OCI-M2 (cell line): ENCODE measurements around the gene ASIC1.

Source experiments
- DNase-seq: peaks from one replicate; lab custom pipeline; 2025; ENCODE audit not compliant: unreplicated experiment; lab: John Stamatoyannopoulos, UW

Gene ASIC1

DNA sequence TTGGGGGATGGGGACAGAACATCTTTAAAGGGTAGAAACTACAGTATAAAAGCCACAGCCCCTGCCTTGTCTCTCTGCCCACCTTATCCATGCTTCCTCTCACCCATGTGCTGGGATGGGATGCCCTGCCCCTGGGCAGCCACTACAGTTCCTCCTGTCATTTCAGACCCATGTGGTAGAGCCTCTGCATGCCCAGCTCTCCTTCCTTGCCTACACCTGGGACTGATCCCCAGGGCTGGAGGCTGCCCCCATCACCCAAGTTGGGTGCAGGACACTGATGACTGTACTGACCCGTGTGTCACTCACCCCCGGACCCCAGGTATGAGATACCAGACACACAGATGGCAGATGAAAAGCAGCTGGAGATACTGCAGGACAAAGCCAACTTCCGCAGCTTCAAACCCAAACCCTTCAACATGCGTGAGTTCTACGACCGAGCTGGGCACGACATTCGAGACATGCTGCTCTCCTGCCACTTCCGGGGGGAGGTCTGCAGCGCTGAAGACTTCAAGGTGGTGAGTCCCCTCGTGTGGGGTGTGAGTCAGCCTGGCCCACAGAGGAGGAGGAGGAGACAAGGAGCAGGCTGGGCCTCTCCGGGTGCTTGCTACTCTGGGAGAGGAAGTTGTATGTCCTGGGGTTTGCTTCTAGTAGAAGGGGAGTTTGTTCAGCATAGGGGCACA, 2.2 kb downstream of the ASIC1 start:
- no peak for DNase-seq

DNA sequence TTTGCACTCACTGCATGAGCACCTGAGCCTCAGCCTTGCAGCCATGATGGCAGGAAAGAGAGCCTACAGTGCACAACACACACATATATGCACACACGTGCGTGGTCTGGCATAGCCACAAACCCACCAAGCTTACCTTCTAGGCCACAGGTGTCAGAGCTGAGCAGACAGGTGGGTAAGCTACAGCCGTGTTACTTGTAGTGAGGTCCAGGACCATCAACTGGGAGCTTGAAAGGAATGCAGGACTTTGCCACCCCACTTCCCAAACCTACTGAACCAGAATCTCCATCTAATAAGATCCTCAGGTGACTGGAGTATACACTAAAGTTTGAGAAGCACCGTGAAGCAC, 2.7 kb downstream of the ASIC1 start:
- DNase-seq: no peak

DNA sequence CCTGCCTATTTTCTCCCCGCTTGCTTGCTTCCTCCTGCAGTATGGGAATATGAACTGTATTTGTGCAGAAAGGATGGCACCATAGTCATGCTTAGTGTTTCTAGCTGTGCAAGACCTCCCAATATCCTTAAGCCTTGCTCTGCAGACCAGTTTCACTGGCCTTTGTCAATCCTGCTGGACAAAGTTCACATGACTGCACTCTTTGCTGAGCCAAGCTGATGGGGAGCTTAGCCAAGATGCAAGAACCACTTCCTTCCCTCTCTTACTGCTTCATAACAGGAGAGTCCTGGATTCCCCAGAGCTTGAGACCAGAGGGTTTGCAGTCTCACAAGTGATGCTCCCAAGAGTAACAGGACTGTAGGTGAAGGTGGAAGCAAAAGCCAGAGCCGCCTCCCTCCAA, 3.8 kb downstream of the ASIC1 start:
- no peak for DNase-seq

DNA sequence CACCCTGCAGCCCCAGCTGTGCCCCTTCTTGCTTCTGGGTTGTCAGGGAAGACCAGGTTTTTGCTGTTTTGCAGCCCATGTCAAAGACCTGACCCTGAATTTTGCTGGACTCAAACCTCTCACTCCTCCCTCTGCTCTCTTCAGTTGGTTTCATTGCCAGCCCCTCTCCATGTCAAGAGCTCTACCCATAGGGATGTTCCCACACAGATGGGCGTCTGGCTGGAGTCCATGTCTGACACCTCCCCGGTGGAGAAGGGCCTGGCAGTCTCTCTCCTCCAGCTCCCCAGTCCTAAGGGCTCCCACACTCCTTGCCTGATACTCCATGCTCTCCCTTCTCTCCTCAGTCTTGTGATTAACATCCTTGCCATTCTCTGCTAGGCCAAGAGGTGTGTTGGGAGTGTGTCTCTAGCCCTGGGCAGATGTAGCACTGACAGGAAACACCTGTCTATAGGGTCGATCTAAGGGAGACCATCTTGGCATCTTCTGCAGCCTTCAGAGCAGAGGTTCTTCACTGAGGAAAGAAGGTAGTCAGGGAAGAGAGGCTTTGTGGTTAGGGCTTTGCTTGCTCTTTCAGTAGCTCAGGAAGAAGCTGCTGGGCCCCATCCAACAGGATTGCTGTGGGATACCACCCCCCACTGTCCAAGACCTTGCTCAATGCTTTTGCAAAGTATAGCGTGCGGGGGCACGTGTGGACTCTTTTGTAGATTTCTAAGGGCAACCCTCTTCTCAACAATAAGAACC, 4.7 kb downstream of the ASIC1 start:
- DNase-seq: no peak

DNA sequence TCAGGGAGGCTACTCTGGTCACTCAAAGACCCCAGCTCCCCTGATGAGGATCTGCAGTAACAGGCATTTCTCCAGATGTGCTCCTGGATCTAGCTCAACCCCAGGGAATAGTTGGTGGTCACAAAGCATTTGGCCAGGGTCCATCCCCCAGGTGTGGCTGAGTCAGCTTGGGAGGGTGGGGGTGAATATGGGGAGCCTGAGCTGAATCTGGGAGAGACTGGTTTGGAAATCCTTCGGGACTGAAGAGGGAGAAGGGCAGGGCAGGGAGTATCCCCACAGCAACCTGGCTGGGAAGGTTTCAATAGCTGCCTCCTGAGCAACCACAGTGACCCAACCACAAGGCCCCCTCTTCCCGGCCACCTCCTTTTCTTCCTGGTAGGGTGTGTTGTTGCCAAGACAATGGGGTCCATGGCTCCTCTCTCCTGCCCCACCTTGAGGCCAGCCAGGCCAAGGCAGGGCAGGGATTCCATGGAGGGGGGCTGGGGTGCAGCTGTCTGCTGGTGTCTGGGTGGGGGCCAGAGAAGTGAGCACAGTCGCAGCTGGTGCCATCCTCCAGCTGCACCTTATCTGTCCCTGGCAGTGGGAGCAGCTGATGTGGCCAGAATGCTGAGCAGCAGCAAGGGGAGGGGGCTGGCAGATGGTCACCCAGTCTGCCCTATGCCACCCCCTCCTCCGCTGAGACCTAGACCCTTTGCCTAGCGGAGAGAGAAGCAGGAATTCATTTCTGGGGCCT, 5.5 kb downstream of the ASIC1 start:
- DNase-seq: no peak

DNA sequence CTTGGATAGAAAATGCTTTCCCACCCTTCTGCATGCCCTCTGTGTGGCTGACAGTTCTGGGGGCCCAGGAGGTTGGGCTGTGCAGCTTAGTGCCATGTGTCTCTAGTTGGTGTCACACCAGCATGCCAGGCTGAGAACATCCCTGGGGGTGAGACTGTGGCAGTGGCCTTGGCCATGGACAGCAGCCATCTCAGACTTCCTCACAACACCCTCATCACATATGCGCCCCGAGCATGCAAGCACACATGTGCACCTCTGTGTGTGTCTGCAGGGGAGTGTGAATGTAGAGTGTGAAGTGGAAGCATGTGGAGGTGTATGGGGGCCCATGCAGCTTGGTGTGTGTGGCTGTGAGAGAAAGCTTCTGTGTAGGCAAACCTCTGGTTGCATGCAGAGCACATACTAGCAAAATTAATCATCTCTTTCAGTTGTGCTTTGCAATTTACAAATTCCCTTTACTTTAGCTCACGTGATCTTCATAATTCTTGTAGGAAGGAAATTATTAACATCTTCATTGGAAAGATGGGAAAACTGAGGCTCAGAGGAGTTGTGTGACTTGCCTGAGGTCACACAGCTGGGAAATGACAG, 8.4 kb downstream of the ASIC1 start:
- DNase-seq: no peak

DNA sequence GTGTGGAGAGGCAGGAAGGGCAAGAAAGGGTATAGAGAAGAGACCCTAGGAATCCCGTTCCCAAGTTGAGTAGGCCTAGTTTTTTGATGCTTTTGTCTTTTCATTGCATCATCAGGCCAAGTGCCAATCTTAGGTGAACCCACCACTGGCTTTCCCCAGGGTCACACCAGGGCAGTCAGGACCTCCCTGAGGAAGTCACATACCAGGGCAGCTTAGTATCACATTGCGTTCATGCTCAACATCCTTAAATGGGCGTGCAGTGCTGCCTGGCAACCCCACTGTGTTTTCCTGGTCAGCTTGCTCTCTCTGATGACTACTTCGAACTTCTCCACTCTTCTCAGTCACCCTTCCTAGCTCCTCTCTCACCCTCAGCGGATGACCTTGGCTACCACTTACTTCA, 9.0 kb downstream of the ASIC1 start:
- no peak for DNase-seq

DNA sequence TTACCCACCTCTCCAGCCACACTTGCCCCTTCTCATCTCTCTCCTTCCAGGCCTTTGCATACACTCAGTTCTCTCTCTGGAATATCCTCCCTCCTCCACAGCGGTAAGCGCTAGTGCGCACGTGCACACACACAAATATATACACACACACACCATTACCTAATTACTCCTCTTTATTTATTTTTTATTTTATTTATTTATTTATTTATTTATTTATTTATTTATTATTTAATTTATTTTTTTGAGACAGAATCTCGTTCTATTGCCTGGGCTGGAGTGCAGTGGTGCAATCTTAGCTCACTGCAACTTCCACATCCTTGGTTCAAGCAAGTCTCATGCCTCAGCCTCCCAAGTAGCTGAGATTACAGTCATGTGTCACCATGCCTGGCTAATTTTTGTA, 11.7 kb downstream of the ASIC1 start:
- no peak for DNase-seq

DNA sequence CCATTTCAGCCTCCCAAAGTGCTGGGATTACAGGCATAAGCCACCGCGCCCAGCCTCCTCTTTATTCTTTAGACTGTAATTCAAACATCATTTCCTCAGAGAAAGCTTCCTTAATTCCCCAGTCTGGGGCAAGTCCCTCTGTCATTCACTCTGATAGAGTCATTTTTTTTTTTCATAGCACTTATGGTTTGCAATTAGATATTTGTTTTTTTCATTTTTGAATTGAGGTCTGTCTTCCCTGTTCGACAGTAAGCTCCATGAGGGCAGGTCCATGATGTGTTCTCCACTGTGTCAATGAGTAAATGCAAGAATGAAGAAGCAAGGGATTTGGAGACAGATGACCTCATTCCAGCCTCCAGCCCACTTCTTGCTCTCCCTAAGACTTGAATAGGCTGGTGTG, 12.1 kb downstream of the ASIC1 start:
- no peak for DNase-seq

DNA sequence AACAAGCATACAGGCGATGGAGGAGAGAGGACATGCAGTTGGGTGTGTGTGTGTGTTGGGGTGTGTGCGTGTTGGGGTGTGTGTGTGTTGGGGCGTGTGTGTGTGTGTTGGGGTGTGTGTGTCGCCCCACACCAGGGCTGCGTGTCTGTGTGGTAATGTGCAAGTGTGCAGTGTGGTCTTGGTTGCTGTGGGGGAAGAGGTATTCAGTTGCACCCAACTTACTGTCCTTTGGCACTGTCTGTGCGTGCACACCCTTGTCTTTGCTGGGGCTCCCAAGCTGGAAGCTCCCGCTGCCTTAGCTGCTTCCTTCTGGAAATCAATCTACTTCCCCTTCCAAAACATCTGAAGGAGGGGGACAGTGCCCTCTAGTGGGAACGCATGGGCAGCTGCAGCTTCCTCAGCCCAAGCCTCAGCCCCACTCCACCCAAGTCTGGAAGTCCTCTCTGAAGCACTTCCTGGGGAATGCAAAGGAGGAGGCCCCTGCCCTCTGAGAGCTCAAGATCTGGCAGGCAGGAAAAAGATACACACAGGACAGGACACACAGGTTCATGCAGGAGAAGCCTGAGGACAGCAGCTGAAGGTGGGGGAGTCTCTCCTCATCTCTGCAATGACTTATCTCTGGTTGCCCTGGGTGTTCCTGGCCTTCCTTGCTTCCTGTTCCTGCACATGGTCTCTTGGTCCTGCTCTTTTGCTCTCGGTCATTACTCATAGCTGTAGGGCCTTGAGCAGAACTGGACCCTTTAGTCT, 13.1 kb downstream of the ASIC1 start:
- DNase-seq: no peak

DNA sequence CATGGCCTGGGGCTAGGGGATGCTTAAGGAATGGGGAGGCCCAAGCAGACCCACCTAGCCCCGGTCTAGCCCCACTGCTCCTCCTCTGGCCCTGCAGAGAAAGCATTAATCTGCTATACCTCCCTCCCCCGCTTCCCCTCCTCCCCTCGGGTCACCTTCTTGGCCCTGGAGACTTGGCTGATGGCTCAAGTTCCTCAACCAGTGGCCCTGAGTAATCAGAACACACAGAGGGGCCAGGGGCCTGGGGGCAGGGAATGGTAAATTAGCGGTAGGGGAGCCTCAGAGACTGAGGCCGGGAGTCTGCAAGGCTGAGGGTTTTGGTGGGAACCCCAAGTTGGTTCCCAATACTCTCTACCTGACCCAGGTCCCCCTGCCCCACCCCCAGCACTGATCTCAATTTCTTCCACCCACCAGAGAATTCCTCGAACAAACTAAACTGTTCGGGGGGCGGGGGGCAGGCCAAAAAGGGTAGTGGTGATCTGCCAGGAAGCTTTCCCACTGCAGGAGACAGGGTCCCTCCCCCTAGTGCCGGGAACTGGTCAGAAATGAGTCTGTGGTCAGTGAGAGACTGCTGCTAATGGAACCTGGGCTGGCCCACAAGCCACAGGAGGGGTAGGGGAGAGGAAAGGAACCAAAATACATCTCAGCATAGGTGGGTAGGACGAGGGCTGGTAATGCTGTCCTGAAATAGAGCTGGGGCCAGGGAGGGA, 15.0 kb downstream of the ASIC1 start:
- DNase-seq: no peak

DNA sequence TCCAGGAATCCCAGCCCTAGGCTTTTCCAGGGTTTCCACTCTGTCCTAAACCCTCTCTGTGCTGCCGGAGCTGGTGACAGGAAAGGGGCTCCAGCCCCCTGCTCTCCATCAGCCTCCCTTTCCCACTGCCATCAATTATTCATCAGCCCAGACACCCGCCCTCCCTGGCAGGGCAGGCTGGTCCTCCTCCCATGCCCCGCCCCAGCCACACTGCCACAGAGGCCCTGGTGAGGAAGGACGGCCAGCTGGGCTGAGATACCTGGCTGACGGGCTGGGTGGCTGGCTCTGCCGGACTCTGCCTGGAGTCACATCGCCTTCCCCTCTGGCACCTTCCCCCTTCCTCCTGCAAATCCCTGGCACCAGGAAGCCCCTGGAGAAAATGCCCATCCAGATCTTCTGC, 15.8 kb downstream of the ASIC1 start:
- no peak for DNase-seq

DNA sequence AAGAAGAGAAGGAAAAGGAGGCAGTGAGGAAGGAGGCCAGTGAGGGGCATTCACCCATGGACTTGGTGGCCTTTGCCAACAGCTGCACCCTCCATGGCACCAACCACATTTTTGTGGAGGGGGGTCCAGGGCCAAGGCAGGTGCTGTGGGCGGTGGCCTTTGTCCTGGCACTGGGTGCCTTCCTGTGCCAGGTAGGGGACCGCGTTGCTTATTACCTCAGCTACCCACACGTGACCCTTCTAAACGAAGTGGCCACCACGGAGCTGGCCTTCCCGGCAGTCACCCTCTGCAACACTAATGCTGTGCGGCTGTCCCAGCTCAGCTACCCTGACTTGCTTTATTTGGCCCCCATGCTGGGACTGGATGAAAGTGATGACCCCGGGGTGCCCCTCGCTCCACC, 16.3 kb downstream of the ASIC1 start:
- DNase-seq: no peak

DNA sequence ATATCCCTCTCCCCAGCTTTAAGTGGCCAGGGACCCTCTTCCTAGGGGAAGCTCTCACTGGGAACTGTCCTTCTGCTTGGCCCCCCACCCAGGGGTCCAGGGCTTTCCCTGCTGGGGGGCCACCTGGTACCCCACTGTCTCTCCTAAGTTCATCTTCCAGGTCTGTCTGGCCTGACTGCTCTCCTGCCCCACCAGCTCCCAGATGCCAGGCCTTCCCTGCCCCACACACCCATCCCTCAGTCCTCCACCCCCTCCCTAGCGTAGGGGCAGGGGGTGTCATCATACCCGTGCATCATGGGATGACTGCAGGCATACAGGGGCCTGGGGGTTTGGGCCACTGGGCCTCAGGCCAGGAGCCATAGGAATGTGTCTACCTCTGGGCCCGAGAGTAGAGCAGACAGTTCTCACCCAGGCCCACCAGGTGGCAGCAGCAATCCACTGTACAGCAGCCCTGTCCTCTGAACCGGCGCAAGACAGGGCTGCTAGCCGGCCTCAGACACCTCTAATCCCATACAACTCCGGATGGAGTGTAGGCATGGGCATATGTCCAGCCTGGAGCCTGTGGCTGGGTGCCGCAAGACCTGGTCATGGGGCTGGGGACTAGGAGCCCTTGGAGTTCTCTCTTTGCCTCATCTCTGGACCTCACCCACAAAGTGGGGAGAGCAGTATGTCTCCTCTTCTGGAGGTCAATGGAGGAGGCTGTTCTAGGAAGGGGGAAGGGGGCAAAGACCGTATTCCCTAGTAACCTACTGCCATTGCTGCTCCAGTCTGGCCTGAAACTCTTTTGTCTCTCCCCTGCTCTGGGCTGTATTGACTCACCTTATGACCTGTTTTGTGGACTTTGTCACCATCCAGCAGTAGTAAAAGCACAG, 17.8 kb downstream of the ASIC1 start:
- DNase-seq: peak; percentile 14

DNA sequence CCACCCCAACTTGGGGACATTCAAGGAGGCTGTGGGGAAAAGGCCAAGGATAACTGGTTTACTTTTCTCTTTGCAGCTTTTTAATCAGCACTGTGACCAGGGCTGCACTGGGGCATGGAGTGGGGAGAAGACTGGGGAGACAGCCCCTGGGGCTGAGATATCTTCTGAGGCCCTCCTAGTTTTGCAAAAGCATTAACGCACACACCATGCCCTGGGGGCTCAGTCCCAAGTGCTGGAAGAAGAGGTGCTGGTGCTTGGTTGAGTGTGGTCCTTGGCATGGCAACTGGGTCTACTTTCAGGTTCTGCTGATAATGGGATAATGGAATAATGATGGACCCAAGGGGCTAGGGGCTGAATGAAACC, 18.4 kb downstream of the ASIC1 start:
- no peak for DNase-seq

DNA sequence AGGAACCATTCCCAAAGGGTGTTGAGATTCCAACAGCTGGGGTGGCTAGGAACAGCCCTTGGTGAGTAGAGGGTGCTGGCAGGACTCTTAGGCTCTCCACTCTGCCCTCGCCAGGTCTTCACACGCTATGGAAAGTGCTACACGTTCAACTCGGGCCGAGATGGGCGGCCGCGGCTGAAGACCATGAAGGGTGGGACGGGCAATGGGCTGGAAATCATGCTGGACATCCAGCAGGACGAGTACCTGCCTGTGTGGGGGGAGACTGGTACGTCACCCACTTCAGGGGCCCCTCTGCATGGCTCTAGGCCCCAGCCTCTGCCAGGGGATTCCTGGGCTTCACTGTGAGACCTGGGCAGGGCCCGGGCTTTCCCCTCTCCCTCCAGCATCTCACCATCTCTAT, 19.7 kb downstream of the ASIC1 start:
- DNase-seq: no peak

DNA sequence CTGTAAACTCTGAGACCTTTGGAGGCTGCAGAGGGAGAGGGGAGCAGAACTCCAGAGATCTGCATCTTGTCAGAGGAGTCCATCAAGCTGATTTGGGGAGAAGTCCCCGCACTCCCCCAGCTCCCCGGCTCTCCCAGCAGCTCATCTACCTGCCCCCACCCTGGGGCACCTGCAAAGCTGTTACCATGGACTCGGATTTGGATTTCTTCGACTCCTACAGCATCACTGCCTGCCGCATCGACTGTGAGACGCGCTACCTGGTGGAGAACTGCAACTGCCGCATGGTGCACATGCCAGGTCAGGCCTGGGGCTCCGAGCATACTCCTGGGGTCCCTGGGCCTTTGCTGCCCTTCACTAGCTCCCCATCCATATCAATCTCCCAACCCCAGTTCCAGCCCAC, 20.9 kb downstream of the ASIC1 start:
- DNase-seq: no peak

DNA sequence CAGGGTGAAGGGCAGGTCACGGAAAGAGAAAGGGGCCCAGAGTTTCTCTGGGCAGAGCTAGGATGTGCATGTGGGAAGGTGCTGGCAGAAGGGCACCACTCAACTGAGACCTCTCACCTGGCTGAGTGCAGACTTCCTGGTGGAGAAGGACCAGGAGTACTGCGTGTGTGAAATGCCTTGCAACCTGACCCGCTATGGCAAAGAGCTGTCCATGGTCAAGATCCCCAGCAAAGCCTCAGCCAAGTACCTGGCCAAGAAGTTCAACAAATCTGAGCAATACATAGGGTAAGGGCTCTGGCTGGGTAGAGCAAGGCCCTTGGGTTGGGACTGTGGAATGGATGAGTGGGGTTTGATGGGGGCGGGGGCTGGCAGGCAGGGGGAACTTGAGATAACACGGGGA, 22.4 kb downstream of the ASIC1 start:
- no peak for DNase-seq

DNA sequence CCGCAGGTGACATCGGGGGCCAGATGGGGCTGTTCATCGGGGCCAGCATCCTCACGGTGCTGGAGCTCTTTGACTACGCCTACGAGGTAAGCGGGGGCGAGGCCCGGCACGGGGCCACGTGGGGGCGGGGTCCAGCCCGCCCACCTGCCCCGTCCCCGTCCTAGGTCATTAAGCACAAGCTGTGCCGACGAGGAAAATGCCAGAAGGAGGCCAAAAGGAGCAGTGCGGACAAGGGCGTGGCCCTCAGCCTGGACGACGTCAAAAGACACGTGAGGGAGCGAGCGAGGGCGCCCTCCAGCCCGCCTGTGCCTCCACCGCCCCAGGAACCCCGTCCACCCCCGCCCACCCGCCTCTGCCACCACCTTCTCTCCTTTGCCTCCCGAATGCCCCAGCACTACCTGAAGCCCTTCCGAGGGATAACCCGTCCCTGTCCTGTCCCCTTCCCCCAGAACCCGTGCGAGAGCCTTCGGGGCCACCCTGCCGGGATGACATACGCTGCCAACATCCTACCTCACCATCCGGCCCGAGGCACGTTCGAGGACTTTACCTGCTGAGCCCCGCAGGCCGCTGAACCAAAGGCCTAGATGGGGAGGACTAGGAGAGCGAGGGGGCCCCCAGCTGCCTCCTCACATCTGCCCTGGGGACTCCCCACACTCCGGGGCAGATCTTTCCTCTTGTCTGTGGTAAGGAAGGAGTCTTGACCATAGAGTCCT, 23.9 kb downstream of the ASIC1 start:
- DNase-seq: no peak
